Thyroid gland (tissue), 4 donors: Measurements from ENCODE around the gene UGT3A2.

Source experiments
- CTCF ChIP-seq, 6 experiments: fragments of 200-600 bp in 3 of 6; fragments of 450-650 bp in 3 of 6; sonication (generic) in 3 of 6; IDR thresholded peaks; one replicate each; pipeline ENCODE4 v1.5.1; 2016 to 2019; ENCODE audit warnings: antibody characterized with exemption in 6 of 6, mild to moderate bottlenecking in 2 of 6, inconsistent platforms in 1 of 6, moderate library complexity in 1 of 6
- POLR2A ChIP-seq, 2 donors: fragments of 450-650 bp; IDR thresholded peaks; one replicate each; pipeline ENCODE4 v1.6.1; 2017; ENCODE audit warnings: antibody characterized with exemption in 2 of 2, mild to moderate bottlenecking in 2 of 2, moderate library complexity in 1 of 2

- TF ChIP-seq CTCF (IDR thresholded peaks at IDR 0.05) (no peak), POLR2A (IDR thresholded peaks at IDR 0.05) (no peak)
Measured at GRCh38 chr5:35990941-35991611, 75.6 kb downstream of the UGT3A2 start, which contains the start of gene UGT3A1.
